WTC11 (cell line): ENCODE results near the gene GJA4. TPM values are rescaled to one million over a fixed set of nuclear protein-coding genes. Genes with fewer than 3 reads are reported as not detected.

Experiments
- ATAC-seq: fragments of 200-7000 bp; cut with Tn5 transposase; 2 replicates; pipeline ENCODE4 v1.10.0; 2021; ENCODE audit warnings: mild to moderate bottlenecking, moderate library complexity
- CTCF ChIA-PET: fragments of 300-600 bp; sonication (Branson Sonifier 250); formaldehyde crosslinking; loops from one replicate; lab custom pipeline; 2021; ENCODE audit warnings: antibody characterized with exemption; lab: Charles Lee
- POLR2A ChIA-PET: fragments of 350-600 bp; sonication (Branson Sonifier 250); formaldehyde crosslinking; loops from one replicate; lab custom pipeline; 2021; ENCODE audit warnings: antibody characterized with exemption; lab: Charles Lee
- DNase-seq: peaks from one replicate; pipeline ENCODE4 v3.0.0; 2021; ENCODE audit warnings: low spot score
- H3K27ac Mint-ChIP-seq: 2 replicates; pipeline ENCODE4 v1.8.0; 2021; ENCODE audit warnings: mixed read lengths
- H3K27me3 Mint-ChIP-seq: 2 replicates; pipeline ENCODE4 v1.8.0; 2021; ENCODE audit warnings: low read depth, mild to moderate bottlenecking, moderate library complexity, mixed read lengths
- H3K36me3 Mint-ChIP-seq: 2 replicates; pipeline ENCODE4 v1.8.0; 2021; ENCODE audit warnings: mixed read lengths
- H3K4me1 Mint-ChIP-seq: 2 replicates; pipeline ENCODE4 v1.8.0; 2022; ENCODE audit warnings: mixed read lengths
- H3K4me3 Mint-ChIP-seq: 2 replicates; pipeline ENCODE4 v1.8.0; 2021; ENCODE audit warnings: mild to moderate bottlenecking, moderate library complexity, mixed read lengths
- H3K9me3 Mint-ChIP-seq: 2 replicates; pipeline ENCODE4 v1.8.0; 2021; ENCODE audit warnings: mixed read lengths
- E2F1 ChIP-seq: sonication (generic); formaldehyde crosslinking; IDR thresholded peaks from 2 replicates; pipeline ENCODE4 v1.8.0; 2022; ENCODE audit warnings: mild to moderate bottlenecking, missing genetic modification reagents
- FOXJ3 ChIP-seq: sonication (generic); formaldehyde crosslinking; IDR thresholded peaks from 2 replicates; pipeline ENCODE4 v1.9.0; 2021; ENCODE audit warnings: missing genetic modification reagents, mild to moderate bottlenecking, borderline replicate concordance
- GABPB1 ChIP-seq: sonication (generic); formaldehyde crosslinking; IDR thresholded peaks from 2 replicates; pipeline ENCODE4 v1.8.1; 2023; ENCODE audit warnings: mild to moderate bottlenecking, missing genetic modification reagents
- IRF2 ChIP-seq: sonication (generic); formaldehyde crosslinking; IDR thresholded peaks from 2 replicates; pipeline ENCODE4 v1.8.0; 2022; ENCODE audit warnings: low read depth, missing genetic modification reagents, borderline replicate concordance
- MAX ChIP-seq: sonication (generic); formaldehyde crosslinking; IDR thresholded peaks from 2 replicates; pipeline ENCODE4 v1.8.0; 2022; ENCODE audit warnings: mild to moderate bottlenecking, missing genetic modification reagents
- MXD4 ChIP-seq: fragments of 250-450 bp; sonication (Bioruptor Pico); IDR thresholded peaks from 2 replicates; pipeline ENCODE4 v1.8.0; 2021; ENCODE audit warnings: mild to moderate bottlenecking, moderate library complexity, borderline replicate concordance
- MYBL2 ChIP-seq: sonication (generic); formaldehyde crosslinking; IDR thresholded peaks from 2 replicates; pipeline ENCODE4 v1.8.1; 2023; ENCODE audit warnings: mild to moderate bottlenecking, moderate library complexity, missing genetic modification reagents
- NFE2L1 ChIP-seq: sonication (generic); formaldehyde crosslinking; IDR thresholded peaks from 2 replicates; pipeline ENCODE4 v1.8.1; 2023; ENCODE audit warnings: missing genetic modification reagents
- NR1H2 ChIP-seq: sonication (generic); formaldehyde crosslinking; IDR thresholded peaks from 2 replicates; pipeline ENCODE4 v1.9.0; 2021; ENCODE audit warnings: mild to moderate bottlenecking, moderate library complexity, missing genetic modification reagents
- OVOL2 ChIP-seq: fragments of 250-450 bp; sonication (Bioruptor Pico); IDR thresholded peaks from 2 replicates; pipeline ENCODE4 v1.9.0; 2021; ENCODE audit warnings: mild to moderate bottlenecking, borderline replicate concordance
- RELA ChIP-seq: sonication (generic); formaldehyde crosslinking; IDR thresholded peaks from 2 replicates; pipeline ENCODE4 v1.8.1; 2022; ENCODE audit warnings: missing genetic modification reagents, mild to moderate bottlenecking, borderline replicate concordance
- TEAD4 ChIP-seq: sonication (generic); formaldehyde crosslinking; IDR thresholded peaks from 2 replicates; pipeline ENCODE4 v1.8.0; 2022; ENCODE audit warnings: mild to moderate bottlenecking, missing genetic modification reagents
- ZBTB21 ChIP-seq: sonication (generic); formaldehyde crosslinking; IDR thresholded peaks from 2 replicates; pipeline ENCODE4 v1.8.1; 2023; ENCODE audit warnings: mild to moderate bottlenecking, missing genetic modification reagents, borderline replicate concordance
- ZBTB43 ChIP-seq: sonication (generic); formaldehyde crosslinking; IDR thresholded peaks from 2 replicates; pipeline ENCODE4 v1.8.1; 2023; ENCODE audit warnings: mild to moderate bottlenecking, missing genetic modification reagents
- ZNF121 ChIP-seq: sonication (generic); formaldehyde crosslinking; IDR thresholded peaks from 2 replicates; pipeline ENCODE4 v1.8.0; 2023; ENCODE audit warnings: missing genetic modification reagents
- ZNF396 ChIP-seq: fragments of 250-450 bp; sonication (Bioruptor Pico); IDR thresholded peaks from 2 replicates; pipeline ENCODE4 v1.8.0; 2021; ENCODE audit warnings: mild to moderate bottlenecking, moderate library complexity, borderline replicate concordance
- ZNF416 ChIP-seq: fragments of 250-450 bp; sonication (Bioruptor Pico); IDR thresholded peaks from 2 replicates; pipeline ENCODE4 v1.9.0; 2021; ENCODE audit warnings: mild to moderate bottlenecking, inconsistent platforms
- ZNF671 ChIP-seq: fragments of 250-450 bp; sonication (Bioruptor Pico); IDR thresholded peaks from 2 replicates; pipeline ENCODE4 v1.8.0; 2021; ENCODE audit warnings: mild to moderate bottlenecking
- total RNA-seq: library from RNA; stranded (reverse); gene quantifications from 3 replicates; pipeline ENCODE4 v1.2.3, GENCODE V29; 2021
- TF ChIP-seq, protein P1 (sequence below): sonication (generic); formaldehyde crosslinking; IDR thresholded peaks from 2 replicates; pipeline ENCODE4 v1.8.1; 2023; ENCODE audit warnings: mild to moderate bottlenecking, missing genetic modification reagents, moderate library complexity
- TF ChIP-seq, protein P2 (sequence below): fragments of 250-450 bp; sonication (Bioruptor Pico); IDR thresholded peaks from 2 replicates; pipeline ENCODE4 v1.9.0; 2021; ENCODE audit warnings: mild to moderate bottlenecking, borderline replicate concordance
- TF ChIP-seq, protein P3 (sequence below): sonication (generic); formaldehyde crosslinking; IDR thresholded peaks from 2 replicates; pipeline ENCODE4 v1.8.0; 2023; ENCODE audit warnings: mild to moderate bottlenecking, missing genetic modification reagents
- TF ChIP-seq, protein P4 (sequence below): sonication (generic); formaldehyde crosslinking; IDR thresholded peaks from 2 replicates; pipeline ENCODE4 v1.8.1; 2022; ENCODE audit warnings: low read depth, mild to moderate bottlenecking, moderate library complexity, missing genetic modification reagents, borderline replicate concordance
- TF ChIP-seq, protein P5 (sequence below): sonication (generic); formaldehyde crosslinking; IDR thresholded peaks from 2 replicates; pipeline ENCODE4 v1.8.0; 2023; ENCODE audit warnings: missing genetic modification reagents

The GJA4 gene
- total RNA-seq, 1 experiment from 2014 or later: 1.0 TPM

DNA sequence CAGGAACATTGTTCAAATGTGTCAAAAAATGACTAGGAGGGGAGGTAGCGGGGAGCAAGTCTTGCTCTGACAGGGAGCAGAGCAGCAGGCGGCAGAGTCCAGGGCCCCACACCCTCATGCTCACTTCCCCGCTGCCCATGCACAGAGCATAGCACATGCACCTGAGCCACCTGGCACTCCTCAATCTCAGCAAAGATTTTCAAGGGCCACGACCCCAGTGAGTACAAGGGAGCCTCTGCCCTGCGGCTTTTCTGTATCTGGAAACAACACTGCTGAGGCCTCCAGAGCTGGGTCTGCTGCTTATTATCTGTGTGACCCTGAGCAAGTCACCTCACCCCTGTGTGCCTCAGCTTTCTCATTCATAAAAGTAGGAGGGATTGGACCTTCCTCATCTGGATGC lies 12.8 kb upstream of the GJA4 start (continued):
- TF ChIP-seq, protein P1, sequence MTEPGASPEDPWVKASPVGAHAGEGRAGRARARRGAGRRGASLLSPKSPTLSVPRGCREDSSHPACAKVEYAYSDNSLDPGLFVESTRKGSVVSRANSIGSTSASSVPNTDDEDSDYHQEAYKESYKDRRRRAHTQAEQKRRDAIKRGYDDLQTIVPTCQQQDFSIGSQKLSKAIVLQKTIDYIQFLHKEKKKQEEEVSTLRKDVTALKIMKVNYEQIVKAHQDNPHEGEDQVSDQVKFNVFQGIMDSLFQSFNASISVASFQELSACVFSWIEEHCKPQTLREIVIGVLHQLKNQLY (CRISPR knock-in tag): no peak
- no peak for TF ChIP-seq ZNF121 (CRISPR knock-in tag)
- no peak for TF ChIP-seq MAX
- TF ChIP-seq ZNF671 (CRISPR knock-in tag): no peak
- no peak for TF ChIP-seq E2F1 (CRISPR knock-in tag)
- no peak for TF ChIP-seq ZNF416 (CRISPR knock-in tag)
- no peak for TF ChIP-seq TEAD4 (CRISPR knock-in tag)
- no peak for TF ChIP-seq ZNF396 (CRISPR knock-in tag)

DNA sequence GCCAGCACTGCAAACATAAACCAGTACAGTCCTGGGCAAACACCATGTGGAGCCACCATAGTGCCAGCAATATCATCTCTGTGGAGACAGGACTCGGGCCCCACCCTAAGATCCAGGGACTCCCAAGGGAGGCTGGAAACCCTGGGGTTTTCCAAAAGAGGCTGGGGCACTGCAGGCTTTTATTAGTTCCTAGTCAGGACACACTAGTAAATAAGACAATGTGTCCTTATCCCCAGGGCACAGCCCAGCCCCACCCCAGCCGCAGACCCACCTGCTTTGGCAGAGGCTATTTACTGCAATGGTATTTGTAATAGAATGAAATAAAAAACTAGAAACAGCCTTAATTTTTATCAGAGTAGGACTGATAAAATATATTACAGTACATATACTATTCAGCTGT lies 12.3 kb upstream of the GJA4 start:
- Mint-ChIP-seq H3K4me1 (peaks cover 7% of the 10 kb centered on the region; the same call in 1 of the 2 replicates), H3K36me3 (no peaks in the 10 kb centered on the region), H3K27me3 (peaks cover 57% of the 10 kb centered on the region), H3K4me3 (peak overlapping the region; percentile 61), H3K27ac (no peak overlapping the region), H3K9me3 (no peaks in the 10 kb centered on the region)
- ChIA-PET CTCF (interaction anchor here (2.6 kb wide), 1 partner anchor 37 kb away, joined by 24 read pairs; no protein-coding TSS in a partner anchor), POLR2A (no interaction called here)
- DNase-seq: no peak
- ATAC-seq: no peak
- TF ChIP-seq ZBTB21 (CRISPR knock-in tag) (no peak), NR1H2 (CRISPR knock-in tag) (no peak), MXD4 (CRISPR knock-in tag) (no peak), IRF2 (CRISPR knock-in tag) (no peak), FOXJ3 (CRISPR knock-in tag) (no peak), GABPB1 (CRISPR knock-in tag) (no peak), OVOL2 (CRISPR knock-in tag) (no peak), ZBTB43 (CRISPR knock-in tag) (no peak), MYBL2 (no peak), NFE2L1 (no peak), RELA (CRISPR knock-in tag) (no peak), MAX (no peak)
- TF ChIP-seq, protein P2, sequence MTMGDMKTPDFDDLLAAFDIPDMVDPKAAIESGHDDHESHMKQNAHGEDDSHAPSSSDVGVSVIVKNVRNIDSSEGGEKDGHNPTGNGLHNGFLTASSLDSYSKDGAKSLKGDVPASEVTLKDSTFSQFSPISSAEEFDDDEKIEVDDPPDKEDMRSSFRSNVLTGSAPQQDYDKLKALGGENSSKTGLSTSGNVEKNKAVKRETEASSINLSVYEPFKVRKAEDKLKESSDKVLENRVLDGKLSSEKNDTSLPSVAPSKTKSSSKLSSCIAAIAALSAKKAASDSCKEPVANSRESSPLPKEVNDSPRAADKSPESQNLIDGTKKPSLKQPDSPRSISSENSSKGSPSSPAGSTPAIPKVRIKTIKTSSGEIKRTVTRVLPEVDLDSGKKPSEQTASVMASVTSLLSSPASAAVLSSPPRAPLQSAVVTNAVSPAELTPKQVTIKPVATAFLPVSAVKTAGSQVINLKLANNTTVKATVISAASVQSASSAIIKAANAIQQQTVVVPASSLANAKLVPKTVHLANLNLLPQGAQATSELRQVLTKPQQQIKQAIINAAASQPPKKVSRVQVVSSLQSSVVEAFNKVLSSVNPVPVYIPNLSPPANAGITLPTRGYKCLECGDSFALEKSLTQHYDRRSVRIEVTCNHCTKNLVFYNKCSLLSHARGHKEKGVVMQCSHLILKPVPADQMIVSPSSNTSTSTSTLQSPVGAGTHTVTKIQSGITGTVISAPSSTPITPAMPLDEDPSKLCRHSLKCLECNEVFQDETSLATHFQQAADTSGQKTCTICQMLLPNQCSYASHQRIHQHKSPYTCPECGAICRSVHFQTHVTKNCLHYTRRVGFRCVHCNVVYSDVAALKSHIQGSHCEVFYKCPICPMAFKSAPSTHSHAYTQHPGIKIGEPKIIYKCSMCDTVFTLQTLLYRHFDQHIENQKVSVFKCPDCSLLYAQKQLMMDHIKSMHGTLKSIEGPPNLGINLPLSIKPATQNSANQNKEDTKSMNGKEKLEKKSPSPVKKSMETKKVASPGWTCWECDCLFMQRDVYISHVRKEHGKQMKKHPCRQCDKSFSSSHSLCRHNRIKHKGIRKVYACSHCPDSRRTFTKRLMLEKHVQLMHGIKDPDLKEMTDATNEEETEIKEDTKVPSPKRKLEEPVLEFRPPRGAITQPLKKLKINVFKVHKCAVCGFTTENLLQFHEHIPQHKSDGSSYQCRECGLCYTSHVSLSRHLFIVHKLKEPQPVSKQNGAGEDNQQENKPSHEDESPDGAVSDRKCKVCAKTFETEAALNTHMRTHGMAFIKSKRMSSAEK (CRISPR knock-in tag): no peak
- TF ChIP-seq, protein P3, sequence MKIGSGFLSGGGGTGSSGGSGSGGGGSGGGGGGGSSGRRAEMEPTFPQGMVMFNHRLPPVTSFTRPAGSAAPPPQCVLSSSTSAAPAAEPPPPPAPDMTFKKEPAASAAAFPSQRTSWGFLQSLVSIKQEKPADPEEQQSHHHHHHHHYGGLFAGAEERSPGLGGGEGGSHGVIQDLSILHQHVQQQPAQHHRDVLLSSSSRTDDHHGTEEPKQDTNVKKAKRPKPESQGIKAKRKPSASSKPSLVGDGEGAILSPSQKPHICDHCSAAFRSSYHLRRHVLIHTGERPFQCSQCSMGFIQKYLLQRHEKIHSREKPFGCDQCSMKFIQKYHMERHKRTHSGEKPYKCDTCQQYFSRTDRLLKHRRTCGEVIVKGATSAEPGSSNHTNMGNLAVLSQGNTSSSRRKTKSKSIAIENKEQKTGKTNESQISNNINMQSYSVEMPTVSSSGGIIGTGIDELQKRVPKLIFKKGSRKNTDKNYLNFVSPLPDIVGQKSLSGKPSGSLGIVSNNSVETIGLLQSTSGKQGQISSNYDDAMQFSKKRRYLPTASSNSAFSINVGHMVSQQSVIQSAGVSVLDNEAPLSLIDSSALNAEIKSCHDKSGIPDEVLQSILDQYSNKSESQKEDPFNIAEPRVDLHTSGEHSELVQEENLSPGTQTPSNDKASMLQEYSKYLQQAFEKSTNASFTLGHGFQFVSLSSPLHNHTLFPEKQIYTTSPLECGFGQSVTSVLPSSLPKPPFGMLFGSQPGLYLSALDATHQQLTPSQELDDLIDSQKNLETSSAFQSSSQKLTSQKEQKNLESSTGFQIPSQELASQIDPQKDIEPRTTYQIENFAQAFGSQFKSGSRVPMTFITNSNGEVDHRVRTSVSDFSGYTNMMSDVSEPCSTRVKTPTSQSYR: no peak
- TF ChIP-seq, protein P4, sequence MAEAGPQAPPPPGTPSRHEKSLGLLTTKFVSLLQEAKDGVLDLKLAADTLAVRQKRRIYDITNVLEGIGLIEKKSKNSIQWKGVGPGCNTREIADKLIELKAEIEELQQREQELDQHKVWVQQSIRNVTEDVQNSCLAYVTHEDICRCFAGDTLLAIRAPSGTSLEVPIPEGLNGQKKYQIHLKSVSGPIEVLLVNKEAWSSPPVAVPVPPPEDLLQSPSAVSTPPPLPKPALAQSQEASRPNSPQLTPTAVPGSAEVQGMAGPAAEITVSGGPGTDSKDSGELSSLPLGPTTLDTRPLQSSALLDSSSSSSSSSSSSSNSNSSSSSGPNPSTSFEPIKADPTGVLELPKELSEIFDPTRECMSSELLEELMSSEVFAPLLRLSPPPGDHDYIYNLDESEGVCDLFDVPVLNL (CRISPR knock-in tag): no peak
- TF ChIP-seq, protein P5, sequence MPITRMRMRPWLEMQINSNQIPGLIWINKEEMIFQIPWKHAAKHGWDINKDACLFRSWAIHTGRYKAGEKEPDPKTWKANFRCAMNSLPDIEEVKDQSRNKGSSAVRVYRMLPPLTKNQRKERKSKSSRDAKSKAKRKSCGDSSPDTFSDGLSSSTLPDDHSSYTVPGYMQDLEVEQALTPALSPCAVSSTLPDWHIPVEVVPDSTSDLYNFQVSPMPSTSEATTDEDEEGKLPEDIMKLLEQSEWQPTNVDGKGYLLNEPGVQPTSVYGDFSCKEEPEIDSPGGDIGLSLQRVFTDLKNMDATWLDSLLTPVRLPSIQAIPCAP (CRISPR knock-in tag): no peak
